ENCODE data around the gene GPHN.

DNA sequence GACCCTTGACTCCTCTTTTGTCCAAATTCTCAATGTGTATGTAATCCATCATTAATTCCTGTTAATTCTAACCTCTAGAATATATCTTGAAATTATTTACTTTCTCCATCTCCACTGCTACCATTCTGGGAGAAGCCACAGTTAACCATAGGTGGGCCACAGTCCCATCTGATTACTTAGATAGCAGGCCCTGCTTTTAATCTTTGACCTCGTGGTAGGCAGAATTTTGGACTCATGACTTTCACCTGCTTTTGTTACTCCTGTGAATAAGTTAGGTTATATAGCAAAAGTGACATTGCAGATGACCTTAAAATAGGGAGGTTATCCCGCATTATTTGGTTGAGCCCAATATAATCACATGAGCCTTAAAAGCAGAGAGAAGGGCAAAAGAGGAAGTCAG lies 264.2 kb downstream of the GPHN start:
- TF ChIP-seq POLR2A (IDR thresholded peaks at IDR 0.05): no peak
- TF ChIP-seq, protein P1, sequence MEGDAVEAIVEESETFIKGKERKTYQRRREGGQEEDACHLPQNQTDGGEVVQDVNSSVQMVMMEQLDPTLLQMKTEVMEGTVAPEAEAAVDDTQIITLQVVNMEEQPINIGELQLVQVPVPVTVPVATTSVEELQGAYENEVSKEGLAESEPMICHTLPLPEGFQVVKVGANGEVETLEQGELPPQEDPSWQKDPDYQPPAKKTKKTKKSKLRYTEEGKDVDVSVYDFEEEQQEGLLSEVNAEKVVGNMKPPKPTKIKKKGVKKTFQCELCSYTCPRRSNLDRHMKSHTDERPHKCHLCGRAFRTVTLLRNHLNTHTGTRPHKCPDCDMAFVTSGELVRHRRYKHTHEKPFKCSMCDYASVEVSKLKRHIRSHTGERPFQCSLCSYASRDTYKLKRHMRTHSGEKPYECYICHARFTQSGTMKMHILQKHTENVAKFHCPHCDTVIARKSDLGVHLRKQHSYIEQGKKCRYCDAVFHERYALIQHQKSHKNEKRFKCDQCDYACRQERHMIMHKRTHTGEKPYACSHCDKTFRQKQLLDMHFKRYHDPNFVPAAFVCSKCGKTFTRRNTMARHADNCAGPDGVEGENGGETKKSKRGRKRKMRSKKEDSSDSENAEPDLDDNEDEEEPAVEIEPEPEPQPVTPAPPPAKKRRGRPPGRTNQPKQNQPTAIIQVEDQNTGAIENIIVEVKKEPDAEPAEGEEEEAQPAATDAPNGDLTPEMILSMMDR (IDR thresholded peaks at IDR 0.05): no peak
- TF ChIP-seq EP300 (IDR thresholded peaks at IDR 0.05): no peak
- TF ChIP-seq POLR2AphosphoS5 (IDR thresholded peaks at IDR 0.05): no peak
